GM23338 (cell line): ENCODE data around the gene MPZL1. TPM values are rescaled to one million over a fixed set of nuclear protein-coding genes. Genes with fewer than 3 reads are reported as not detected.

Source experiments
- ETS1 ChIP-seq: IDR thresholded peaks from 2 replicates; pipeline ENCODE4 v1.6.1; 2016; ENCODE audit warnings: antibody characterized with exemption
- EZH2phosphoT487 ChIP-seq: fragments of 200-600 bp; sonication (generic); IDR thresholded peaks from one replicate; pipeline ENCODE4 v1.8.1; 2018; ENCODE audit warnings: antibody characterized with exemption; ENCODE audit not compliant: unreplicated experiment
- JUNB ChIP-seq: IDR thresholded peaks from one replicate; pipeline ENCODE4 v1.6.1; 2016; ENCODE audit warnings: antibody characterized with exemption; ENCODE audit not compliant: unreplicated experiment
- NANOG ChIP-seq: IDR thresholded peaks from 2 replicates; pipeline ENCODE4 v1.6.1; 2016; ENCODE audit warnings: antibody characterized with exemption, borderline replicate concordance
- REST ChIP-seq: IDR thresholded peaks from one replicate; pipeline ENCODE4 v1.6.1; 2018; ENCODE audit warnings: antibody characterized with exemption; ENCODE audit not compliant: unreplicated experiment
- ZNF462 ChIP-seq: fragments of 250-450 bp; sonication (Bioruptor Pico); IDR thresholded peaks from 2 replicates; pipeline ENCODE4 v1.5.0; 2020; ENCODE audit warnings: mild to moderate bottlenecking, moderate library complexity
- polyA plus RNA-seq: library from polyadenylated mRNA; unstranded; fragments of >200 nt; fragmentation: Nextera tagmentation; extraction: Ambion mirVana; gene quantifications from 2 replicates; pipeline ENCODE4 v1.2.1, GENCODE V29; 2016
- total RNA-seq: library from RNA; depleted of rRNA; stranded (reverse); fragments of >200 nt; shearing (Covaris generic); gene quantifications from 2 replicates; pipeline ENCODE4 v1.2.3, GENCODE V29; 2014

MPZL1 gene
- total and polyA plus RNA-seq, 2 experiments from 2014 or later: 35.1 to 85.1 TPM

- TF ChIP-seq REST: no peak
- no peak for TF ChIP-seq NANOG
- no peak for TF ChIP-seq EZH2phosphoT487
- TF ChIP-seq JUNB: no peak
- TF ChIP-seq ZNF462 (CRISPR knock-in tag): no peak
- TF ChIP-seq ETS1: no peak
Observed at GRCh38 chr1:167766538-167766937, 44.8 kb downstream of the MPZL1 start (continued).
